ENCODE results near the gene PDLIM5. TPM values are rescaled to one million over a fixed set of nuclear protein-coding genes. Genes with fewer than 3 reads are reported as not detected.

PDLIM5 gene
- total and polyA plus RNA-seq, 4 donors, result 20.4 to 93.4 (median 59.8) TPM

GRCh38 chr4:94412019-94412657 is 39.6 kb upstream of the PDLIM5 start:
- TF ChIP-seq, protein P1, sequence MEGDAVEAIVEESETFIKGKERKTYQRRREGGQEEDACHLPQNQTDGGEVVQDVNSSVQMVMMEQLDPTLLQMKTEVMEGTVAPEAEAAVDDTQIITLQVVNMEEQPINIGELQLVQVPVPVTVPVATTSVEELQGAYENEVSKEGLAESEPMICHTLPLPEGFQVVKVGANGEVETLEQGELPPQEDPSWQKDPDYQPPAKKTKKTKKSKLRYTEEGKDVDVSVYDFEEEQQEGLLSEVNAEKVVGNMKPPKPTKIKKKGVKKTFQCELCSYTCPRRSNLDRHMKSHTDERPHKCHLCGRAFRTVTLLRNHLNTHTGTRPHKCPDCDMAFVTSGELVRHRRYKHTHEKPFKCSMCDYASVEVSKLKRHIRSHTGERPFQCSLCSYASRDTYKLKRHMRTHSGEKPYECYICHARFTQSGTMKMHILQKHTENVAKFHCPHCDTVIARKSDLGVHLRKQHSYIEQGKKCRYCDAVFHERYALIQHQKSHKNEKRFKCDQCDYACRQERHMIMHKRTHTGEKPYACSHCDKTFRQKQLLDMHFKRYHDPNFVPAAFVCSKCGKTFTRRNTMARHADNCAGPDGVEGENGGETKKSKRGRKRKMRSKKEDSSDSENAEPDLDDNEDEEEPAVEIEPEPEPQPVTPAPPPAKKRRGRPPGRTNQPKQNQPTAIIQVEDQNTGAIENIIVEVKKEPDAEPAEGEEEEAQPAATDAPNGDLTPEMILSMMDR (IDR thresholded peaks at IDR 0.05; ENCODE audit: control extremely low read depth, extremely low read depth), result no peak
- Histone ChIP-seq H3K27ac (ENCODE audit: low read depth in 1 of 2, low read length in 1 of 2) (peak overlapping the region in 1 of 2 donors; percentile 84), H3K9ac (ENCODE audit: insufficient read depth in 1 of 2, low read length in 2 of 2) (no peak overlapping the region), H3K4me1 (ENCODE audit: control insufficient read depth in 5 of 5, insufficient read depth in 5 of 5, low read length in 5 of 5) (peaks cover 0 to 10% (median 6%) of the 10 kb centered on the region in 5 donors), H3K4me3 (no peak overlapping the region), H3K36me3 (ENCODE audit: control insufficient read depth in 4 of 4, insufficient read depth in 4 of 4, low read length in 4 of 4) (no peaks in the 10 kb centered on the region), H3K9me3 (ENCODE audit: control insufficient read depth in 4 of 4, insufficient read depth in 3 of 4, low read length in 3 of 4) (no peaks in the 10 kb centered on the region), H3K27me3 (ENCODE audit: control insufficient read depth in 3 of 3, insufficient read depth in 3 of 3, low read length in 2 of 3) (peaks cover 0 to 3% (median 1%) of the 10 kb centered on the region in 3 donors)
- ATAC-seq (ENCODE audit: insufficient read depth, low FRiP score) (no peak), DNase-seq (no peak)
- WGBS, 2 donors, result 40 to 68% methylated on average over 3 of the region's 3 CpGs

DNA sequence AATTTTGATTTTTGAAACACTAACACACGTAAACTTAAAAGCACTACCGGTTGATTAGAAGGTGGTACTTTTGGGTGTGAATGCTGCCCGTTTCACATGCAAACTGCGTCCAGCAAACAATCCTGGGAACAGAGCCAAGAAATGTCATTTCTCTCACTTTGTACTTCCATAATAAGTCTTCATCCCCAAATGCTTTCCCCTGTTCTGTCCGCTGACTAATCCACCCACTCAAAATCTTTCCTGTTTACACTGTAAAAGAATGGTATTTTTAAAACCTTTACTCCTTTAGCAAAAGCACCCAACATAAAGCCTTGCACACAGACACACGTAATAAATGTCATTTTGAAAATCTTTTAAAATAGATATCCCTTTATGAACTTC is 39.1 kb upstream of the PDLIM5 start:
- TF ChIP-seq, protein P1 (IDR thresholded peaks at IDR 0.05; ENCODE audit: control extremely low read depth, extremely low read depth), result no peak
- Histone ChIP-seq H3K36me3 (ENCODE audit: control insufficient read depth in 4 of 4, insufficient read depth in 4 of 4, low read length in 4 of 4) (no peaks in the 10 kb centered on the region), H3K9ac (ENCODE audit: insufficient read depth in 1 of 2, low read length in 2 of 2) (no peak overlapping the region), H3K27me3 (ENCODE audit: control insufficient read depth in 3 of 3, insufficient read depth in 3 of 3, low read length in 2 of 3) (peaks cover 0 to 2% (median 0%) of the 10 kb centered on the region in 3 donors), H3K27ac (ENCODE audit: low read depth in 1 of 2, low read length in 1 of 2) (peak overlapping the region in 1 of 2 donors; percentile 84), H3K9me3 (ENCODE audit: control insufficient read depth in 4 of 4, insufficient read depth in 3 of 4, low read length in 3 of 4) (peaks cover 0 to 1% (median 0%) of the 10 kb centered on the region in 4 donors), H3K4me1 (ENCODE audit: control insufficient read depth in 5 of 5, insufficient read depth in 5 of 5, low read length in 5 of 5) (peaks cover 0 to 10% (median 6%) of the 10 kb centered on the region in 5 donors), H3K4me3 (no peak overlapping the region)
- WGBS, 2 donors, result 16 to 30% methylated on average over 6 of the region's 6 CpGs
- peak; percentile 35 for ATAC-seq (ENCODE audit: insufficient read depth, low FRiP score)
- DNase-seq, result peak; percentile 20 to 76 (median 54)

- no peak overlapping the region for H3K9ac ChIP-seq (ENCODE audit: insufficient read depth in 1 of 2, low read length in 2 of 2)
- H3K27me3 ChIP-seq (ENCODE audit: control insufficient read depth in 3 of 3, insufficient read depth in 3 of 3, low read length in 2 of 3), result peaks cover 0 to 2% (median 0%) of the 10 kb centered on the region in 3 donors
- TF ChIP-seq, protein P1 (IDR thresholded peaks at IDR 0.05; ENCODE audit: control extremely low read depth, extremely low read depth), result no peak
- DNase-seq (peak in 2 of 3 donors; percentile 21 to 43), ATAC-seq (ENCODE audit: insufficient read depth, low FRiP score) (no peak)
- peaks cover 0 to 10% (median 6%) of the 10 kb centered on the region in 5 donors for H3K4me1 ChIP-seq (ENCODE audit: control insufficient read depth in 5 of 5, insufficient read depth in 5 of 5, low read length in 5 of 5)
- peak overlapping the region in 1 of 2 donors; percentile 84 for H3K27ac ChIP-seq (ENCODE audit: low read depth in 1 of 2, low read length in 1 of 2)
- no peaks in the 10 kb centered on the region for H3K36me3 ChIP-seq (ENCODE audit: control insufficient read depth in 4 of 4, insufficient read depth in 4 of 4, low read length in 4 of 4)
- peaks cover 0 to 1% (median 0%) of the 10 kb centered on the region in 4 donors for H3K9me3 ChIP-seq (ENCODE audit: control insufficient read depth in 4 of 4, insufficient read depth in 3 of 4, low read length in 3 of 4)
- WGBS, 2 donors, result 61 to 70% methylated on average over 2 of the region's 2 CpGs
- no peak overlapping the region for H3K4me3 ChIP-seq
Observed at GRCh38 chr4:94413085-94413840, 38.5 kb upstream of the PDLIM5 start.

Data from lung (tissue), 12 donors.